ENCODE measurements around the gene EMSY.
"Not testable (repeated sequence)": the region's sequence is repeated elsewhere in the genome, so short reads cannot be mapped to it uniquely, and the experiment has no call there.

DNA sequence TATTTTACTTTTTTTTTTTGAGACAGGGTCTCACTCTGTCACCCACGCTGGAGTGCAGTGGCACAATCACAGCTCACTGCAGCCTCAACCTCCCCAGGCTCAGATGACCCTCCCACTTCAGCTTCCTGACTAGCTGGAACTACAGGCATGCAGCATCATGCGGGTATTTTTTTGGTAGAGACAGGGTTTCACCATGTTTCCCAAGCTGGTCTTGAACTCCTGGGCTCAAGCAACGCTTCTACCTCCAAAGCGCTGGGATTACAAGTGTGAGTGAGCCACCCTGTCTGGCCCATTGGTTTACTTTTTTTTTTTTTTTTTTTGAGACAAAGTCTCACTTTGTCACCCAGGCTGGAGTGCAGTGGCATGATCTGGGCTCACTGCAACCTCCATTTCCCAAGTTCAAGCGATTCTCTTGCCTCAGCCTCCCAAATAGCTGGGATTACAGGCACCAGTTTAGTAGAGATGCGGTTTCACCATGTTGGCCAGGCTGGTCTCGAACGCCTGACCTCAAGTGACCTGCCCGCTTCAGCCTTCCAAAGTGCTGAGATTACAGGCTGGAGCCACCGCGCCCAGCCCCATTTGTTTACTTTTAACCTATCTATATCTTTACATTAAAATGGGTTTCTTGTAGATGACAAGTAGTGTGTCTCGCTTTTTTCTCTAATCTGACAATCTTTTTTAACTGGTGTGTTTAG lies 127.5 kb downstream of the EMSY start:
- TF ChIP-seq, protein P1, sequence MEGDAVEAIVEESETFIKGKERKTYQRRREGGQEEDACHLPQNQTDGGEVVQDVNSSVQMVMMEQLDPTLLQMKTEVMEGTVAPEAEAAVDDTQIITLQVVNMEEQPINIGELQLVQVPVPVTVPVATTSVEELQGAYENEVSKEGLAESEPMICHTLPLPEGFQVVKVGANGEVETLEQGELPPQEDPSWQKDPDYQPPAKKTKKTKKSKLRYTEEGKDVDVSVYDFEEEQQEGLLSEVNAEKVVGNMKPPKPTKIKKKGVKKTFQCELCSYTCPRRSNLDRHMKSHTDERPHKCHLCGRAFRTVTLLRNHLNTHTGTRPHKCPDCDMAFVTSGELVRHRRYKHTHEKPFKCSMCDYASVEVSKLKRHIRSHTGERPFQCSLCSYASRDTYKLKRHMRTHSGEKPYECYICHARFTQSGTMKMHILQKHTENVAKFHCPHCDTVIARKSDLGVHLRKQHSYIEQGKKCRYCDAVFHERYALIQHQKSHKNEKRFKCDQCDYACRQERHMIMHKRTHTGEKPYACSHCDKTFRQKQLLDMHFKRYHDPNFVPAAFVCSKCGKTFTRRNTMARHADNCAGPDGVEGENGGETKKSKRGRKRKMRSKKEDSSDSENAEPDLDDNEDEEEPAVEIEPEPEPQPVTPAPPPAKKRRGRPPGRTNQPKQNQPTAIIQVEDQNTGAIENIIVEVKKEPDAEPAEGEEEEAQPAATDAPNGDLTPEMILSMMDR (IDR thresholded peaks at IDR 0.05), result not testable (repeated sequence)
- TF ChIP-seq EZH2 (IDR thresholded peaks at IDR 0.05; ENCODE audit: borderline replicate concordance, insufficient read depth, low read depth, low read length, poor library complexity, severe bottlenecking), result not testable (repeated sequence)
